Transverse colon (tissue), 4 donors: ENCODE data around the gene PRKCA. TPM values are rescaled to one million over a fixed set of nuclear protein-coding genes. Genes with fewer than 3 reads are reported as not detected.
"Not testable (repeated sequence)": the region's sequence is repeated elsewhere in the genome, so short reads cannot be mapped to it uniquely, and the experiment has no call there.

Experiments
- DNase-seq: peaks from one replicate; pipeline ENCODE4 v3.0.0-alpha.2; 2019
- H3K27ac ChIP-seq, 4 donors: fragments of 200-600 bp; sonication (generic); 2 replicates each; pipeline ENCODE4 v1.5.1; 2016 to 2018; ENCODE audit warnings: inconsistent platforms in 4 of 4
- H3K27me3 ChIP-seq: fragments of 200-600 bp; sonication (generic); 2 replicates; pipeline ENCODE4 v1.5.1; 2017; ENCODE audit warnings: inconsistent platforms
- H3K36me3 ChIP-seq, 4 donors: fragments of 200-600 bp; sonication (generic); 2 replicates each; pipeline ENCODE4 v1.5.1; 2017 to 2019; ENCODE audit warnings: inconsistent platforms in 4 of 4
- H3K4me1 ChIP-seq, 4 donors: fragments of 200-600 bp; sonication (generic); 2 replicates each; pipeline ENCODE4 v1.5.1; 2017 to 2020; ENCODE audit warnings: inconsistent platforms in 4 of 4
- H3K4me3 ChIP-seq, 4 donors: fragments of 200-600 bp; sonication (generic); 1 replicate in 1 of 4; 2 replicates in 3 of 4; pipeline versions ENCODE4 v1.5.1 to v1.6.1; 2017 to 2019; ENCODE audit warnings: inconsistent platforms in 4 of 4
- H3K9me3 ChIP-seq, 2 donors: fragments of 200-600 bp; sonication (generic); 2 replicates each; pipeline ENCODE4 v1.5.1; 2017 to 2019; ENCODE audit warnings: inconsistent platforms in 2 of 2
- EP300 ChIP-seq: sonication (generic); formaldehyde crosslinking; IDR thresholded peaks from one replicate; pipeline ENCODE4 v1.6.1; 2017; ENCODE audit warnings: antibody characterized with exemption, low read depth
- POLR2A ChIP-seq: fragments of 450-650 bp; IDR thresholded peaks from one replicate; pipeline ENCODE4 v1.6.1; 2016; ENCODE audit warnings: antibody characterized with exemption, mild to moderate bottlenecking, moderate library complexity
- POLR2AphosphoS5 ChIP-seq, 3 donors: sonication (generic); formaldehyde crosslinking; IDR thresholded peaks; one replicate each; pipeline ENCODE4 v1.6.1; 2016; ENCODE audit warnings: antibody characterized with exemption in 3 of 3
- WGBS, 2 donors: methylation state at CpG; one replicate each; pipeline ENCODE4 v1.1.5; 2018; ENCODE audit warnings: low coverage in 1 of 2; 5-methylcytosine and 5-hydroxymethylcytosine counted together
- in situ Hi-C, 4 donors: fragments of 200-750 bp; cut with MboI; loops; one replicate each; pipeline versions ENCODE4 v1.15.0 to v1.15.1; 2017; ENCODE audit warnings: low sequenced_read_pairs in 3 of 4, low pct_ligation_motif_present in 1 of 4, low pct_unique_long_range_greater_than_20kb in 1 of 4
- intact Hi-C: fragments of 100-400 bp; cut with DNase I; formaldehyde crosslinking; loops from one replicate; pipeline ENCODE4 v1.15.1; 2023; ENCODE audit warnings: low total_unique reads
- total RNA-seq, 4 donors: library from RNA; depleted of rRNA; stranded (reverse); fragments of >200 nt; gene quantifications; one replicate each; pipeline ENCODE4 v1.1.0, GENCODE V29; 2016
- TF ChIP-seq, protein P1 (sequence below), 5 experiments: fragments of 200-600 bp in 3 of 5; fragments of 450-650 bp in 2 of 5; sonication (generic) in 3 of 5; IDR thresholded peaks; 1 replicate in 2 of 5; 2 replicates in 3 of 5; pipeline ENCODE4 v1.5.1; 2016 to 2017; ENCODE audit warnings: antibody characterized with exemption in 5 of 5, inconsistent platforms in 3 of 5, mild to moderate bottlenecking in 2 of 5, moderate library complexity in 1 of 5

The PRKCA gene
- total RNA-seq, 4 donors from 2014 or later: 16.1 to 49.7 (median 31.7) TPM

DNA sequence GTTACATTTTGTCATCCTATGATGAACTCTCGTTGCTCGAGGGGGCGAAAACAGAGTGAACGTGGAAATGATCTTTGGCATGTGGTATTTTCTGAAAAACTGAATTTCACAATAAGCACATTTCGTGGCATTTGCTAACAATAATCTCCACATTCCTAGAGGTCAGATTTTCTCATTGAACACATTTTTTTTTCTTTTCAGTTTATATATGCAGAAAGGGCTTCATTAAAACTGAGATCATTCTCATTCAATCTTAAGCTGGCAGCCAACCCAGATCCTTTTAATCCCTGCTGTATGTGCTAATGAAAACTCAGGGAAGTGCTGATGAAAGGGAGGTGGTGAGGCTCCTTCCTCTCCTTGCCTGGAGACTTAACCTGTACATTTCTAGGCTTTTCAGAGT, 52.6 kb downstream of the PRKCA start:
- Histone ChIP-seq H3K4me3 (no peak overlapping the region), H3K27ac (no peak overlapping the region), H3K9me3 (no peaks in the 10 kb centered on the region), H3K36me3 (no peaks in the 10 kb centered on the region), H3K27me3 (no peaks in the 10 kb centered on the region), H3K4me1 (peaks cover 0 to 39% (median 20%) of the 10 kb centered on the region in 4 donors)
- intact Hi-C loops: no loop called here
- 80 to 89% methylated on average over 4 to 5 of the region's 5 CpGs for WGBS, 2 donors
- in situ Hi-C loops: no loop called here
- TF ChIP-seq EP300 (no peak), POLR2A (no peak), POLR2AphosphoS5 (IDR thresholded peaks at IDR 0.05) (no peak)
- TF ChIP-seq, protein P1, sequence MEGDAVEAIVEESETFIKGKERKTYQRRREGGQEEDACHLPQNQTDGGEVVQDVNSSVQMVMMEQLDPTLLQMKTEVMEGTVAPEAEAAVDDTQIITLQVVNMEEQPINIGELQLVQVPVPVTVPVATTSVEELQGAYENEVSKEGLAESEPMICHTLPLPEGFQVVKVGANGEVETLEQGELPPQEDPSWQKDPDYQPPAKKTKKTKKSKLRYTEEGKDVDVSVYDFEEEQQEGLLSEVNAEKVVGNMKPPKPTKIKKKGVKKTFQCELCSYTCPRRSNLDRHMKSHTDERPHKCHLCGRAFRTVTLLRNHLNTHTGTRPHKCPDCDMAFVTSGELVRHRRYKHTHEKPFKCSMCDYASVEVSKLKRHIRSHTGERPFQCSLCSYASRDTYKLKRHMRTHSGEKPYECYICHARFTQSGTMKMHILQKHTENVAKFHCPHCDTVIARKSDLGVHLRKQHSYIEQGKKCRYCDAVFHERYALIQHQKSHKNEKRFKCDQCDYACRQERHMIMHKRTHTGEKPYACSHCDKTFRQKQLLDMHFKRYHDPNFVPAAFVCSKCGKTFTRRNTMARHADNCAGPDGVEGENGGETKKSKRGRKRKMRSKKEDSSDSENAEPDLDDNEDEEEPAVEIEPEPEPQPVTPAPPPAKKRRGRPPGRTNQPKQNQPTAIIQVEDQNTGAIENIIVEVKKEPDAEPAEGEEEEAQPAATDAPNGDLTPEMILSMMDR (IDR thresholded peaks at IDR 0.05): no peak
- DNase-seq: no peak

DNA sequence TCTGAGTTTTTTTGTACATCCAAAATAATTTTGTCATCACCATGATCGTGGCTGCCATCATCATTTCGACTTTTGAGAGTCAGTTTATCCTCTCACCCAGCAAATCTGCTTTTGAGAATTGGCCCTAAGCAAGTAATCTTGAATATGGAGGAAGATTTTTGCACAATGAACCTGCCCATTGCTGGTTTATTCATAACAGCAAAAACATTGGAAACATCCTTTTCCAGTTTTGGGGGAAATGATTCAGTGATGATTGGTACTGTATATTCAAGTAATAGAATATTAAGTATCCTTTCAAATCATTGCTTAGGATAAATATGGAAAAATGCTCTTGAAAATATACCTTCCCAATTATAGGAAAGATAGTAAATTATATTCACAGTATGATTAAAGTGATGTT, 53.1 kb downstream of the PRKCA start:
- DNase-seq: no peak
- no peak overlapping the region for H3K4me3 ChIP-seq

DNA sequence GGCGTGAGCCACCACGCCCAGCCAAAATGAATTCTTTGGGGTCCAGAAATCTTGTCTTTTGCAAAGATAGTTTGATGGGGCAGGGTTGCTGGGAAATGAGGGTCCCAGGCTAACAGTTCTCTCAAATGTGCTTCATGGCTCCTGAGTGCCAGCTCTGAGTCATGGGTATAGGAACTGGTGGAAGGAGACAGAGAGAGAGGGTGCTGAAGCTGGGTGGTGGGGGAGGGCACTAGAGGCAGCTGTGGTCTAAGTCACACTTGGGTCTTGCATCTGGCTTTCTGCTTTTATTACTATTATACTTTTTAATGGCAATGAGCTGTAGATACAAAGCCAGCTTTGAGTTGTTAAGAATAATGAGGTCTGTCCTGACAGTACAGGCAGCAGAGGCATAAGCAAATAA, 54.6 kb downstream of the PRKCA start:
- H3K4me1 ChIP-seq: peaks cover 0 to 21% (median 3%) of the 10 kb centered on the region in 4 donors
- in situ Hi-C loops: no loop called here

More for the DNA sequence above, 53.1 kb downstream of the PRKCA start:
- WGBS, 2 donors: 74 to 92% methylated on average over 2 of the region's 2 CpGs
- H3K27me3 ChIP-seq: no peaks in the 10 kb centered on the region
- intact Hi-C loops (no loop called here), in situ Hi-C loops (no loop called here)
- no peaks in the 10 kb centered on the region for H3K9me3 ChIP-seq
- no peaks in the 10 kb centered on the region for H3K36me3 ChIP-seq
- H3K27ac ChIP-seq: no peak overlapping the region
- TF ChIP-seq POLR2AphosphoS5 (IDR thresholded peaks at IDR 0.05) (no peak), POLR2A (no peak)
- TF ChIP-seq, protein P1 (IDR thresholded peaks at IDR 0.05): no peak
- peaks cover 0 to 34% (median 15%) of the 10 kb centered on the region in 4 donors for H3K4me1 ChIP-seq

DNA sequence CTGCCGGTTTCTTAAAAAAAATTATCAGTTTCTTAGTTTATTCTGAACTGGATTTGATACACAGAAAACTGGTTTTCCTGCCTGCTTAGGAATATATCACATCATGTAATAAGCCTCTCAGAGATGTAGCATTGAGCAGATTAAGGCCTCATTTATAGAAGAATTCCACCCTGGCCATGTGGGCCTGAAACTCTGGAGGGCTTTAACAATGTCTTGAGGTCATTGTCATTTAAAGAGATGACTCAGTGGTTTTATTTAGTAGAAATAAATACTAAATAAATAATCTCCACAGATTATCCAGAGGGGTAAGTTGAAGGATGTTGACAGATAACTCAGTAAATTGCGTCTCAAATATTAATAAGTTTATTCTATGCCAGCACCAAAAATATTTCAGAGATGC, 56.9 kb downstream of the PRKCA start:
- intact Hi-C loops: no loop called here
- H3K9me3 ChIP-seq: no peaks in the 10 kb centered on the region
- no peak overlapping the region for H3K4me3 ChIP-seq
- no peaks in the 10 kb centered on the region for H3K27me3 ChIP-seq
- 71 to 77% methylated on average over 2 of the region's 2 CpGs for WGBS, 2 donors
- in situ Hi-C loops: no loop called here
- no peak for TF ChIP-seq EP300
- TF ChIP-seq POLR2A: no peak
- no peak for TF ChIP-seq POLR2AphosphoS5 (IDR thresholded peaks at IDR 0.05)
- TF ChIP-seq, protein P1 (IDR thresholded peaks at IDR 0.05): no peak
- peaks cover 0 to 6% (median 0%) of the 10 kb centered on the region in 4 donors for H3K4me1 ChIP-seq
- no peak overlapping the region for H3K27ac ChIP-seq
- DNase-seq: no peak
- H3K36me3 ChIP-seq: no peaks in the 10 kb centered on the region

More for the DNA sequence above, 54.6 kb downstream of the PRKCA start:
- H3K4me3 ChIP-seq: no peak overlapping the region
- intact Hi-C loops: no loop called here
- no peak for DNase-seq
- no peaks in the 10 kb centered on the region for H3K27me3 ChIP-seq
- WGBS, 2 donors: 94% methylated on average over 2 of the region's 2 CpGs; no CpG with 5 or more reads in 1 of the 2 donors
- no peak for TF ChIP-seq POLR2A
- TF ChIP-seq, protein P1 (IDR thresholded peaks at IDR 0.05): no peak
- no peak for TF ChIP-seq EP300
- TF ChIP-seq POLR2AphosphoS5 (IDR thresholded peaks at IDR 0.05): no peak
- no peaks in the 10 kb centered on the region for H3K36me3 ChIP-seq
- no peaks in the 10 kb centered on the region for H3K9me3 ChIP-seq
- no peak overlapping the region for H3K27ac ChIP-seq

DNA sequence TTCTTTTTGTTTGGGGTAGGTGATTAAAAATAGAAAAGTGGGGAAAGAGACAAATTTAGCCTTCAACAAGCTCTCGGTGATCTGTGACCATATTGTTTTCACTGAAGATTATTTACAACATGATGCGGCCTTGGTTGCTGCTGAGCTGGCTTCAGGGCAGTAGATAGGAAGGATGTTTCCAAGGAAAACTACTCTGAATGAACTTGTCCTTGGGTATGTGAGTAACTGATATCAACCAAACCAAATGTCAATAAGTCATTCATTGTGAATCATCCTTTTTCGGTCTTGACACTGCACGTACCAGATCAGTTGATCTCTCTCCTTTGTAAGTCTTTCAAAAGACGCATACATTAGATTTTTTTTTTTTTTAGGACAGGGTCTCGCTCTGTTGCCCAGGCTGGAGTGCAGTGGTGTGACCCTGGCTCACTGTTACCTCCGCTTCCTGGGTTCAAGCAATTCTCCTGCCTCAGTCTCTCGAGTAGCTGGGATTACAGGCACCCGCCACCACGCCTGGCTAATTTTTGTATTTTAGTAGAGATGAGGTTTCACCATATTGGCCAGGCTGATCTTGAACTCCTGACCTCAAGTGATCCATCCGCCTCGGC, 58.6 kb downstream of the PRKCA start:
- H3K36me3 ChIP-seq, intact Hi-C loops, in situ Hi-C loops, H3K4me3 ChIP-seq, H3K27ac ChIP-seq, H3K9me3 ChIP-seq, DNase-seq, H3K27me3 ChIP-seq: not testable (repeated sequence)
- peaks cover 5 to 17% (median 8%) of the 10 kb centered on the region in 4 donors for H3K4me1 ChIP-seq
- WGBS, 2 donors: 96 to 98% methylated on average over 10 to 12 of the region's 12 CpGs
